Stimulated activated CD4-positive, alpha-beta T cell treated with anti-CD3 and anti-CD28 coated beads, Interleukin-12 subunit alpha, Interleukin-12 subunit beta, amount 100 ng/mL, for 4 hours (primary cell): ENCODE results near the gene CHAMP1.
"Not testable (repeated sequence)": the region's sequence is repeated elsewhere in the genome, so short reads cannot be mapped to it uniquely, and the experiment has no call there.

Source experiments
- DNase-seq: peaks from one replicate; pipeline ENCODE4 v3.0.0-alpha.2; 2020

Gene CHAMP1

DNA sequence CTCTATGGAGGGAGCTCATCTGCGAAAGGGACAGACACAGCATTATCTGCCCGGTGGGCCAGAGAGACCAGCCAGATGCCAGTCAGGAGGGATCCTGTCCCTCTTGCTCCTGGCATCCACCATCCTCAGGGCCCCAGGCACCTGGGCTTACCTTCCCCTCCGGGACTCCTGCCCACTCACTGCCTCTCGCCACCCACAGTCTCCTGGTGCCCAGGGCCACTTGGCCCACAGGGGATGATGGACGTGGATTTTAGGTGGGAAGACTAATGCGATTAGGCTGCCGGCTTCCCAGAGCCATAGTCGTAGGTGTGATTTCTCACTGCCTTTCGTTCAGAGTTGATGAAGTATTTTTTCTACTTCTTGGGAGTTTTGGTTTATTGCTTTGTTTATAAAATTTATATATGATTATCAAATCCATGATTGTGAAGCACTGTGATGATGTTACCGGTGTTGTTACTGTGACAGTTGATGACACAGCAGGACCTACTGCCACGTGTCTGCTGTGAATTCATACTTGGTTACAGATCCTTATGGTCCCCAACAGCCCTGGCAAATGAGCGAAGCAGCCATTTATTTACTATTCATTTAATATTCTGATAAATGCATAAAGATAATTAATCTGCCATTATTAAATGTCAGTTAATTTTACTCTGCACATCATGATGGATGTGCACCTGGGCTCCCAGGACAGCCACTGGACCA lies 14.5 kb upstream of the CHAMP1 start:
- no peak for DNase-seq

GRCh38 chr13:114303700-114304327 lies 10.5 kb upstream of the CHAMP1 start:
- DNase-seq = no peak

- DNase-seq = no peak
These were observed 9.8 kb upstream of the CHAMP1 start for GRCh38 chr13:114304346-114305034.

DNA sequence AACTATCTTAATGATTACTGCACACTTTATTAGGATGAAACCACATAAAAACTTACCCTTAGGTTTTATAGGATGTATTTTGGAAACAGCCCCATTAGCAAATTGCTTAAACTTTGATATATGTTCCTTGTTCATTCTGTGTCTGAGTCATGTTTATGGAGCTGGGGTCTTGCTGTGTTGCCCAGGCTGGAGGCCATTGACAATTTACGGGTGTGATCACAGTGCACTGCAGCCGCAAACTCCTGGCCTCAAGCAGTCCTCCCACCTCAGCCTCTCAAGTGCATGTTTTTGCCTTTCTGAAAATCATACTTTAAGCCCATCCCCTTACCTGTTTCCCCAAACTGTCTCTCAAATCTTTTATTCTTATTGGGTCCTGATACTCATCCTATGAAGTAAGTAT lies 5.2 kb upstream of the CHAMP1 start:
- DNase-seq = no peak

GRCh38 chr13:114309806-114310410 lies 4.4 kb upstream of the CHAMP1 start:
- DNase-seq = no peak

GRCh38 chr13:114310956-114311355 lies 3.3 kb upstream of the CHAMP1 start:
- DNase-seq = no peak

DNA sequence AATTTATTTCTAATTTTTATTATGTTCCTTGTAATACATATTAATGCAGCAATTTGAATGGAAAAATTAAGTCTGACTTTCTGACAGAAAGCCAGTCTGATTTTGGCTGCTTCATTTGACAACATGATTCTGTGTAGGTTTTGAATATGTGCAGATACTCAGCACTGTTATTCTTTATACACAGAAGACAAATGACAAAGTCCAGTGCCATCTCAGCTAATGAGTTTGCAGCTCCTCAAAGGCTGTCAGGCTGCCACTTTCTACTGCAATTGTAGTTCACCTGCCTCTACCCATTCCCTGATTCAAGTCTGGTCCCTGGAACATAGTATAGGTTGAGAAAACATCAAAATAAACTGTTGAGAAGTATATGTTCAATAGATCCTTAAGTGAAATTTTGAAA lies 2.9 kb upstream of the CHAMP1 start:
- no peak for DNase-seq

DNA sequence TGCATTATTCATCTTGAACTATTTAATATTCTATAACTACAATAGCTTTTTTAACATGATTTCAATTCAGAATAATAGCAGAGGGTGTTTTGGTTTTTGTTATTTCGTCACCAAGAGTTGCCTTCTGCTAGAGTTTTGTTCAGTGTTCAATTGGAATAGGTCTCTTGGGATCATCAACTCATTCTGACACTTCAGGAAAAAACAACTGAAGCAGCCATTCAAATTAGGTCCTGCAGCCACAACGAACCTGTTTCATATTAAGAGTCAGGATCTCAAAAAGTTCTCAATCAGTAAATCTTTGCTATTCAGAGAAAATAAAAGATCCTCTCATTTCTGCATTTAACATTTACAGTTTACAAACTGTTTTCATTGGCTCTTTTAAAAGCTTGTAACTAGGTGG lies 2.4 kb upstream of the CHAMP1 start:
- no peak for DNase-seq

- DNase-seq = peak; percentile 14
These were observed 1.0 kb upstream of the CHAMP1 start for GRCh38 chr13:114313061-114313860.

- no peak for DNase-seq
These were observed 927 bp downstream of the CHAMP1 start for GRCh38 chr13:114315074-114315785.

GRCh38 chr13:114318624-114319023 lies 4.3 kb downstream of the CHAMP1 start:
- no peak for DNase-seq

GRCh38 chr13:114319441-114319913 lies 5.2 kb downstream of the CHAMP1 start:
- no peak for DNase-seq

- DNase-seq = no peak
These were observed 5.8 kb downstream of the CHAMP1 start for GRCh38 chr13:114320065-114320464.

GRCh38 chr13:114321256-114321655 lies 7.0 kb downstream of the CHAMP1 start:
- DNase-seq = no peak

DNA sequence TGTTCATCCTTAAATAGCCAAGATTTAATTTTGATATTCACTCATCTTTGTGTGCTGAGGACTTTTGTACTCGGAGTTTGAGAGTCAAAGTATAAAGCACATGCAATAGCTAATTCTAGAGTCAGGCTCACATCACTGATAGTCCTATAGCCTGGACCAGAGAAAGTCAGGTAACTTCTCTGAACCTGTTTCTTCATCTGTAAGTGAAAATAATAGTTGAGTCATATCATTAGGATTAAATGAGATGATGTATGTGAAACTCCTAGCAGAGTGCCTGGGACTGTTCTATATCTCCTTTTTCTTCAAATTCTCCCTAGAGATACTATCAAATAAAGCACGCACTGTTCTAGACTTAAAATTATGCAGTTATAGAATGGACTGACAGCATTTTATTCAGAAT lies 9.0 kb downstream of the CHAMP1 start:
- no peak for DNase-seq

- no peak for DNase-seq
These were observed 10.0 kb downstream of the CHAMP1 start for GRCh38 chr13:114324334-114324733.

- no peak for DNase-seq
These were observed 11.4 kb downstream of the CHAMP1 start for GRCh38 chr13:114325729-114326128.

GRCh38 chr13:114328034-114328433 lies 13.7 kb downstream of the CHAMP1 start:
- DNase-seq = no peak

DNA sequence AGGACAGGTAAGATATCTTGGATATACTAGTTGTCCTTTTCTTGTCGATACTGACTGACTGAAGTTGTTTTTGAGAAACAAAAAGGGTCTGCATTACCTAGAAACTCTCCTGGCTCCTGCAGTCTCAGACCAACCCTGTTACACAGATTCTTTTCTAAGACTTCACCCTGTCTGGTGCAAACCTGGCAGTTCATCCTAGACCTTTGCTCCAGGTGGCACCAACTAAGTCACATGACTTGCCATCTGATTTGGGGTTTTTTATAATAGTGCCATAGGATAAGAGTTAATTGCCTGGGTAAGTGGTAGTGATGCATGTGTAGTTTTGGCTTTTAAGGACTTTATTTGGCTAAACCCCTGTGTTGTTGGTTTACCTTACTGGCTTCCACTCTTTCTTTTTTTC lies 14.3 kb downstream of the CHAMP1 start:
- no peak for DNase-seq

DNA sequence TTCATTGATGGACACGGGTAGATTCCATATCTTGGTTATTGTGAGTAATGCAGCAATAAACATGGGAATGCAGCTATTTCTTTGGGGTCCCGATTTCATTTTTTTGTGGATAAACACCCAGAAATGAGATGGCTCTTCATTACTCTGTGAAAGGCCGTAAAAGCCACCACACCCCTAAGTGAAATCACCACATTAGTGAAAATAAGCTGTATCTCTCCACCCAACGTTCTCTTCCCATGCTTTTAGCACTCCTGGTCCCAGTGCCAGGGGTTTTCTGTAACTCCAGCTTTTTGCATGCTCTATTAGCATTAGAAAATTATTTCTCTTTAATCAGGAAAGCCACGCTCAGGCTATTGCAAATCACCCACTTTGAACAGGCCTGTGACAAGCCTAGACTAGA lies 15.8 kb downstream of the CHAMP1 start:
- no peak for DNase-seq

GRCh38 chr13:114333881-114334280 lies 19.6 kb downstream of the CHAMP1 start:
- not testable (repeated sequence) for DNase-seq
